Measurements from ENCODE around the gene XYLT1.

XYLT1 gene

DNA sequence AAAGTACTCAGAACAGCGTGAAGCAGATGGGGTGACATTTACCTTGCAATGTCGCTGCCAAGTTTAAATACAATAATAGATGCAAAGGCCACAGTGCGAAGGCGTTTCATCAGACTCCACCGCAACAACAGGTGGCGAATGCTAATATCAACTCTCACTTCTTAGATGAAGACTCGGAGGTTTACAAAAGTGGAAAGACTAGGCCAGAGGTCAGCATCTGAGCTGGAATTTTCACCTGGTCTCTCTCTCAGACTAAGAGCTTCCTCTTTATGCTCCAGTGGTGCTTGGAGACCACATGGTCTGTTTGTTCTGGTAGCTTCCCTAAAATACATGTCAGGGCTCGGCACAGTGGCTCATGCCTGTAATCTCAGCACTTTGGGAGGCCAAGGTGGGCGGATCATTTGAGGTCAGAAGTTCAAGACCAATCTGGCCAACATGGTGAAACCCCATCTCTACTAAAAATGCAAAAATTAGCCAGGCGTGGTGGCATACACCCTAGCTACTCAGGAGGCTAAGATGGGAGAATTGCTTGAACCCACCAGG, 169.1 kb downstream of the XYLT1 start:
- ChIA-PET CTCF (no interaction called here), POLR2A (ENCODE audit: low non-redundant PET) (no interaction called here)
- no peak for TF ChIP-seq CTCF (conservative IDR thresholded peaks at IDR 0.05; ENCODE audit: low read depth)
- DNase-seq (ENCODE audit: low spot score), result no peak
- no peak overlapping the region for H3K27ac ChIP-seq

- POLR2A ChIA-PET (ENCODE audit: low non-redundant PET), result no interaction called here
- H3K27ac ChIP-seq, result no peak overlapping the region
- no peak for DNase-seq (ENCODE audit: low spot score)
- CTCF ChIA-PET, result no interaction called here
- TF ChIP-seq CTCF (conservative IDR thresholded peaks at IDR 0.05; ENCODE audit: low read depth), result no peak
These were observed 169.6 kb downstream of the XYLT1 start for GRCh38 chr16:17301184-17301583.

DNA sequence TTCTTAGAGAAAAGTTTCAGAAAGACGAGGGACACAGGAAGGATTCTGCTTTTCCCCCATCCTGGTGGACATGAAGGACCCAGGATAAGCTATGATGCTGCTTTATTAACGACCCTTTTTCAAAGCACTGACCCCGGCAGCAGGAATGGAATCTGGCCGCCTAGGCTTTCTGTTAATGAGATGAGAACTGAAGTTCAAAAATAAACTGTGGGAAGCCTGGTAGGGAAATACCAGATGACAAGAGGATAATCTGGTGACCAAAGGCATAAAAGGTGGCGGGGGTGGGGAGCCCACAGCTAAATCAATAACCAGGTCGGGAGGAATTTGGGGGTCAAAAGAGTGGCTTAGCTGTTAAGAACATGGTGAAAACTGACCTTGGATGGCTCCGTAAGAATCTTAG, 171.0 kb downstream of the XYLT1 start:
- CTCF ChIA-PET, result no interaction called here
- H3K27ac ChIP-seq, result no peak overlapping the region
- no peak for TF ChIP-seq CTCF (conservative IDR thresholded peaks at IDR 0.05; ENCODE audit: low read depth)
- POLR2A ChIA-PET (ENCODE audit: low non-redundant PET), result no interaction called here
- no peak for DNase-seq (ENCODE audit: low spot score)

GRCh38 chr16:17298238-17298637, 172.5 kb downstream of the XYLT1 start:
- TF ChIP-seq CTCF (conservative IDR thresholded peaks at IDR 0.05; ENCODE audit: low read depth), result no peak
- no peak overlapping the region for H3K27ac ChIP-seq
- DNase-seq (ENCODE audit: low spot score), result no peak
- POLR2A ChIA-PET (ENCODE audit: low non-redundant PET), result no interaction called here
- CTCF ChIA-PET, result interaction anchor here (0.6 kb wide), 1 partner anchor 35 kb away, joined by 4 read pairs; no protein-coding TSS in a partner anchor

- CTCF ChIA-PET, result no interaction called here
- POLR2A ChIA-PET (ENCODE audit: low non-redundant PET), result no interaction called here
- H3K27ac ChIP-seq, result no peak overlapping the region
- DNase-seq (ENCODE audit: low spot score), result no peak
- no peak for TF ChIP-seq CTCF (conservative IDR thresholded peaks at IDR 0.05; ENCODE audit: low read depth)
These were observed 174.3 kb downstream of the XYLT1 start for GRCh38 chr16:17296431-17296830.

DNA sequence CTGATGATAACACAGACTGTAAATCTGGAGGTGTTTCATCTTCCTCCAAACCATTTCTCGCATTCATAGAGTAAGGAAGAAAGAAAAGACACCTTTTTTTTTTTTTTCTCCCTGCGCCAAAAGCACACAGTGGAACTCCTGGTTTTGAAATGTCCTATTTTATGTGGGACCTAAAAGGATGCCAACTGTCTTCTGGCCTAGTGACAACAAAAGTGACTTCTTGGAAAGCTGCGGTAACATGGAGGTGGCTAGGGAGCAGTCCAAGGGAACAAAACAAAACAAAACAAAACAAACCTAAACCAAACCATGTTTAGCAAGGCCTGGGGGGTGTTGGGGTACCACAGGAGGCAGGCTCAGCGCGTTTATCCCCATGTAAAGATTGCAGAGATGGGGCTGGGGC, 174.8 kb downstream of the XYLT1 start:
- no peak for DNase-seq (ENCODE audit: low spot score)
- CTCF ChIA-PET, result no interaction called here
- POLR2A ChIA-PET (ENCODE audit: low non-redundant PET), result no interaction called here
- H3K27ac ChIP-seq, result no peak overlapping the region
- TF ChIP-seq CTCF (conservative IDR thresholded peaks at IDR 0.05; ENCODE audit: low read depth), result no peak

DNA sequence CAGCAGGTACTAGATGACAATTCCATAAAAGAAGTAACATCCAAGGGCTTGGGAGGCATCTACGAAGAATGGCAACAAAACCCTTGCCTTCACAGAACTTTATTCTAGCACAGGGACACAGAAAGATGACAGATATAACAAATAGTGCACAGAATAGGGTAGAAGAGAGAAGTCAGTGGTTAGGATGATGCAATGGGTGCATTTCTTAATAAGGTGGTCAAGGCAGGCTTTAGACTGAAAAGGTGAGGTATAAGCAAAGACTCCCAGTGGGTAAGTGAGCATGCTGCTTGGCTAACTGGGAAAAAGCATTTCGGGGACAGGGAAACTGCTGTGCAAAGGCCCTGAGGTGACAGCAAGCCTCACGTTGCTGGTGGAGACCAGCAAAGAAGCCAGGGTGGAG, 175.9 kb downstream of the XYLT1 start:
- ChIA-PET CTCF (no interaction called here), POLR2A (ENCODE audit: low non-redundant PET) (no interaction called here)
- H3K27ac ChIP-seq, result no peak overlapping the region
- no peak for TF ChIP-seq CTCF (conservative IDR thresholded peaks at IDR 0.05; ENCODE audit: low read depth)
- no peak for DNase-seq (ENCODE audit: low spot score)
